PFSK-1 (cell line): Measurements from ENCODE around the gene PSMA3.

Source experiments
- FOXP2 ChIP-seq: optimal IDR thresholded peaks from 2 replicates; pipeline ENCODE3; 2011; ENCODE audit warnings: borderline replicate concordance, control low read depth, inconsistent platforms; ENCODE audit not compliant: insufficient read depth; ENCODE audit errors: extremely low read length, extremely low read depth
- POLR2AphosphoS5 ChIP-seq: IDR thresholded peaks from 2 replicates; pipeline ENCODE4 v1.6.1; 2012; ENCODE audit warnings: low read depth, mild to moderate bottlenecking, control low read depth, low read length, moderate library complexity

DNA sequence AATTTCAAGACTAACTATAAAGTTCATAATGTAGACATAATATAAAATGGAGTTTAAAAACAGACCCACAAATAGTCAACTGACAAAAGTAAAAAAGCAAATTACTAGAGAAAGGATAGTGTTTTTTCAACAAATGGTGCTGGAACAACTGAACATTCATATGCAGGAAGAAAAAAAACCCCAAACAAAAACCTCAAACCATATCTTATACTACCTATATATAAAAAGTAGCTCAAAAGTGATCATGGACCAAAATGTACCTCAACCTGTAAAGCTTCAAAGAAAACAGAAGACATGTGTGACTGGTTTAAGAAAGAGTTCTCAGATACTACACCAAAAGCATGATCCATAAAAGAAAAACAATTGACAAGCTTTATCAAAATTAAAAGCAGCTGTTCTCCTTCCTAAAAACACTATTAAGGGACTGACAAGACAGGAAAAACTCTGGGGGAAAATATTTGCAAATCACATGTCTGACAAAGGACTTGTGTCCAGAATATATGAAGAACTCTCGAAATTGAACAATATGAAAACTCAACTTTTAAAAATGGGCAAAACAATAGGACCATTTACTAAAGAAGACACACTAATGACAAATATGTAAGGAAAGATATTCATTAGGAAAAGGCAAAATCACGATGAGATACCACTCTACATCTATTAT is 31.0 kb downstream of the PSMA3 start:
- no peak for TF ChIP-seq POLR2AphosphoS5
- no peak for TF ChIP-seq FOXP2
